Activated naive CD4-positive, alpha-beta T cell treated with anti-CD3 and anti-CD28 coated beads, Interleukin-2, amount 50 U/mL, for 16 hours (primary cell): ENCODE data around the gene TNFSF15.

Source experiments
- DNase-seq: peaks from one replicate; pipeline ENCODE4 v3.0.0-alpha.2; 2020

The TNFSF15 gene

GRCh38 chr9:114805670-114806525 is at the start of gene TNFSF15:
TNFSF15 (minus strand) TSS chr9:114806039; CDS start chr9:114806012, 27 bp downstream.
- DNase-seq = no peak

DNA sequence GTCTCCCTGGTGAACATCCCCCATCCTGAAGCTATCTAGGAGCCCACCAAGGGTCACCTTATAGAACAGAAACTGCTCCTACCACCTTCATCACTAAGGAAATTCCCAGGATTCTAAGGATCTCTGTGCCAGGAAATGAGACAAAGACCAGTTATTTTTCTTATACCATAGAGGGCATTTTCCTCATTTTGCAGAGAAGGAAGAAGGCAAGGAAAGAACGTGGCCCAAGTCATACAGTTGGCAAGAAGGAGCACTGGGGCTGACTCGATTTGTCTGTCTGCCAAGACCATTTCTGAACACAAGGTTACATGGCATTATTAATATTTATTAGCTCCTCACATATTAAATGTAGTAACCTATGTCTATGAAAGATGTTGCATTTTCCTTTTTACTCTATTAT is 49.6 kb upstream of the TNFSF15 start:
- DNase-seq = no peak

GRCh38 chr9:114854736-114855355 is 49.0 kb upstream of the TNFSF15 start:
- no peak for DNase-seq

DNA sequence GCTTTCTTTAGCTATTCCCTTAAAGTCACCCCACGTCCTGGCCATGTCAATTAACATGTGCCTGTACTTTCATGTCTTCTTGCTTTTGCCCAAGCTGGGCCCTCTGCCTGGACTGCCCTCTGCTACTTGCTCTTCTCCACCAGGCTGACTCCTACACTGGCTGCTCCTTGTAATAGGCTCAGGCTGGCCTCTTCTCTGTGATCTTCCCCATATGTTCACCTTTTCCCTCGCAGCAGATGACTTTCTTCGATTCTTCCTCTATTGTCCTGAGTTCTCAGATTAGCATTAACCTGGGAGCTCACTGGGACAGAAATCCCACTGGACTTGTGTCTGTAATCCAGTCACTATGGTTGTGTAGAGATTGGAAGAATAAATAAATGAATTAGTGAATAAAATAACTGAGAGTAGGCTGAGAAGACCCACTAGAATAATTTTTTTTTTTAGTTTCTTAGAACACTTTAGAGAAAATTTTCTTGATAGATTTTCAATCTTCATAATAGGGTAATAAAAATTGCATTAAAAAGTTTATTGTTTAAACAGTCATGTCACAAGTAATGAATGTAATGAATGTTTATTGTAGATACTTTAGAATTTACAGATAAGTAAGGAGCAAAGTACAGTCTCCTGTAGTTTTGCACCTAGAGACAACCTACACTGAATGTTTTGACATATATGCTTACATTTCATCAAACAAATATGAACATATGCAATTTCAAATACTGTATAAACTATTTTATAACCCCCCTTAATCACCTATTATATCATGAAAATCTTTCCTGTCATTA is 47.4 kb upstream of the TNFSF15 start:
- DNase-seq = no peak

DNA sequence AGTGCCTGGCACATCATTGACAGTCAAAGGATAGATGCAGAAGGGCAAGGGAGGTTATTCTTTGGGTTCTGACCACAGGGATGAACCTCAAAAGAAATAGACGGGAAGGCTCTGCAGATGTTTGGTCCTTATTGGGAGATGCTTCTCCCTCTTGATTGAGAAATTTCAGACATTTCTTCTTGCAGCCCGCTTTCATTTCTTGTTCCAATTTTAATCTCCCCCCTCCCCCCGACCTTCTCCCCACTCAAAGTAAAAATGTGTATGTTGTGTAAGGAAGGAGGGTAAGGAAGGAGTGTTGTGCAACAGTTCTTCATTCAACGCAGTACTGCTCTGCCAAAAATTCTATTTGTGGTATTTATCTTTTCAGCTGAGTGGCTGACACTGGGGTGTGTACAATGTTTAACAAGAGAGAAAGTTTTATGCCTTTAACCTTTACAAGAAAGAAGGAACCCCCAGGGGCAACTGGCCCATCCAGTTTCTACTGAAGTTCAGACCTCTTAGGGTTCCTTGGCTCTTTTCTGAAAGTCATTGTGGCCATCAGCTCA is 46.3 kb upstream of the TNFSF15 start:
- DNase-seq = no peak

GRCh38 chr9:114851306-114851705 is 45.5 kb upstream of the TNFSF15 start:
- no peak for DNase-seq

- no peak for DNase-seq
Measured at GRCh38 chr9:114850871-114851270, 45.0 kb upstream of the TNFSF15 start.

DNA sequence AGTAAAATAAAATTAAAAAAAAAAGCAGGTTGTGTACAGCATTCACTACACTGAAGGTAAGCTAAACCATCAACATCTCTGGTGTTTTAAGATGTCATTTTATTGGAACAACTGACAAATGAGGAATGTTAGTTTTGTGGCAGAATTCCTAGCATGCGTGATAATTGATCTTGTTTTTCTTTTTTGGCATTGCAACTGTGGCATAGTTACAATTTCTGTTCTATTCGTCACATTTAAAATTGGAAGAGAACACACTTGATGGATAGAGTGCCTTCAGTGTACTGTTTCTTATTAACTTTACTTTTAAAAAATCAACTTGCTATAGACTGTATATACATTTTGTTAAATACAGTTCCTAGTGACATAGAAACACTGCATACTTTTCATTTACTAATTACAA is 43.6 kb upstream of the TNFSF15 start:
- DNase-seq = no peak

DNA sequence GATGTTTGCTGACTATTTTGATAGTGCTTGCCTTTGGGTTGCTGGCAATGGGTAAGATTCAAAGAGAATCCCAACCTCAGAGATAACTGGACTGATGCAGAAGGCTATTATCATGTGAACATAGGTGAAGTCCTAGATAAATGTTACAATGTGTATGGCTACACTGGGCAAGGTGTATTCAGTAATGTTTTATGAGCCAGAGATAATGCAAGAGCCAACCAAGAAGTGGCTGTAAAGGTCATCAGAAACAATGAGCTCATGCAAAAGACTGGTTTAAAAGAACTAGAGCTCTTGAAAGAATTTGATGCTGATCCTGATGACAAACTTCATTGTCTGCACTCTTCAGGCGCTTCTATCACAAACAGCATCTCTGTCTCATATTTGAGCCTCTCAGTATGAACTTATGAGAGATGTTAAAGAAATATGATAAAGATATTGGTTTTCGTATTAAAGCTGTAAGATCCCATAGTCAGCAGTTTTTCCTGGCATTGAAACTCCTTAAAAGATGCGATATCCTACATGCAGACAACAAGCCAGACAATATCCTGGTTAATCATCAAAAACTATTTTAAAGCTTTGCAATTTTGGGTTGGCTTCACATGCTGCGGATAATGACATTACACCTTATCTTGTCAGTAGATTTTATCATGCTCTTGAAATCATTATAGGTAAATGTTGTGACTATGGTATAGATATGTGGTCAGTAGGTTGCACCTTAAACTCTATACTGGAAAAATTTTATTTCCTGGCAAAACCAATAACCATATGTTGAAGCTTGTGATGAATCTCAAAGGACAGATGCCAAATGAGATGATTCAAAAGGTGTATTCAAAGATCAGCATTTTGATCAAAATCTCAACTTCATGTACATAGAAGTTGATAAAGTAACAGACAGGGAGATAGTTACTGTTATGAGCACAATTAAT is 41.9 kb upstream of the TNFSF15 start:
- DNase-seq = no peak

GRCh38 chr9:114845373-114845772 is 39.5 kb upstream of the TNFSF15 start:
- DNase-seq = no peak

- DNase-seq = no peak
Measured at GRCh38 chr9:114844766-114845165, 38.9 kb upstream of the TNFSF15 start.

DNA sequence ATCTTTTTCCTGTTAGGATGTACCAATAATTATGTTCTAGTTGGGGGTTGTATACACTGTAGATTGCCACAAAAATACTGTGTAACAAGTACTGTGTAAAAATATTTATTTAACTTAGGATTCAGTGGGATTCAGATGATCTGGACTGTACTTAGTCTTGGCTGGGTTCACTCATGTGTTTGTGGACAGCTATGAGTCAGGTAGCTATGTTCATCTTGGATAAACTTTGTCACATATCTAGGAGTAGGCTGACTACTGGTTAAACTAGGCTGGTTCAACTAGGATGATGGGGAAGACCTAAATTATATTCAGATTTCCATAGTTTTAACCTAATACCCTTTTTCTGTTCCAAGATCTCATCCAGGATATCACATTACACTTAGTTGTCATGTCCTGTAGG is 32.1 kb upstream of the TNFSF15 start:
- DNase-seq = no peak

DNA sequence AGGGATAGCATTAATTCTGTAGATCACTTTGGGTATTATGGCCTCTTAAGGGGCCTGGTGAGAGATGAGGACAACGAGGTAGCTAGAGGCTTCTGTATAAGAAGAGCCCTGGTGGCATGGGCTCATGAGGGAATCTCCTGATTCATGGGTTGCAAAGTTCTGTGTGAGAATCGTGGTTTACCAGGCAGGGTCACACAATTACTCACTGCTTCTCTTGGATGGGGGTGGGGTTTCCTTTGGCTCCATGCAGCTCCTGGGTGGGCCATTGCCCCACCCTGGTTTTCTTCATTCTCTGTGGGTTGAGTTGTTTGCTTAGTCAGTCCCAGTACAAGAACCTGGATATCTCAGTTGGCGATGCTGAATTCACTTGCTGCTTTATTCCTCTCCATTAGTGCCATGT is 30.9 kb upstream of the TNFSF15 start:
- DNase-seq = no peak

GRCh38 chr9:114834386-114834785 is 28.5 kb upstream of the TNFSF15 start:
- no peak for DNase-seq

- no peak for DNase-seq
Measured at GRCh38 chr9:114830546-114830945, 24.7 kb upstream of the TNFSF15 start.

- DNase-seq = no peak
Measured at GRCh38 chr9:114829574-114830440, 24.0 kb upstream of the TNFSF15 start.

GRCh38 chr9:114828303-114828650 is 22.4 kb upstream of the TNFSF15 start:
- no peak for DNase-seq

DNA sequence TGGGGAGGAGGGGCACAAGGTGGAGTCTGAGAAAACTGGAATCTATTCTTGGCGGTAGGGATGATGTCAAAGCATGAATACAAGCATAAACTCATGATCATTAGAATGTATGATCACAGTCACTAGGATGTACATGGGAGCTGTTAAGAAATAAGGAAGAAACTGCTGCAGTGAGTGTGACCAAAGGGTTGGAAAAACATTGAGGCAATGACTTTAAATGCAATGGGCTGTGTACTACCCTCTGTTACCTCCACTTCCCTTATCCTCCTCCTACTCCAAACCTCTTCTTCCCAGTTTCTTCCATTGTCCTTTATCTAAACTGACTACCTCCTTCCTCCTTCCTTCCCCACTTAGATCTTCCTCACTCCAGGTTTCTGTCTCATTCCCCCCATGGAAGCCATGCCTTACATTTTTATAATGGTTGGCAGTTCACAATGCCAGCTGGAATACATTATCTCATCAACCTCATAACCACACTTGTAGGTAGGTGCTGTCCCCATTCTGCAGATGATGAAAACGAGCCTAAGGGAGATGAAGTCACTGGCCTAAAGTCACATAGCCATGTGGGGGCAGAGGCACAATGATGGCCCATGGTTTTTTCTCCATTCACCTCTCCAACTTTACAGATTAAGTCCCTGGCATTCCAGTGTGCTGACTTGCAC is 21.9 kb upstream of the TNFSF15 start:
- DNase-seq = no peak

GRCh38 chr9:114826431-114826830 is 20.6 kb upstream of the TNFSF15 start:
- DNase-seq = no peak

GRCh38 chr9:114825126-114825795 is 19.4 kb upstream of the TNFSF15 start:
- DNase-seq = no peak
